ENCODE results near the gene FRMPD4.
"Not testable (repeated sequence)": the region's sequence is repeated elsewhere in the genome, so short reads cannot be mapped to it uniquely, and the experiment has no call there.

The FRMPD4 gene

GRCh38 chrX:12497832-12498591, 359.7 kb downstream of the FRMPD4 start:
- H3K9me3 ChIP-seq, result no peaks in the 10 kb centered on the region
- TF ChIP-seq CTCF (IDR thresholded peaks at IDR 0.05), result no peak
- no peak for DNase-seq
- no peaks in the 10 kb centered on the region for H3K27me3 ChIP-seq
- intact Hi-C loops (cut with DNase I; ENCODE audit: low total_unique reads), result no loop called here
- no peak overlapping the region for H3K4me3 ChIP-seq
- H3K4me1 ChIP-seq, result no peaks in the 10 kb centered on the region
- no peaks in the 10 kb centered on the region for H3K36me3 ChIP-seq
- H3K27ac ChIP-seq, result no peak overlapping the region

- H3K4me3 ChIP-seq, result no peak overlapping the region
- intact Hi-C loops (cut with DNase I; ENCODE audit: low total_unique reads), result no loop called here
- no peak overlapping the region for H3K27ac ChIP-seq
- no peaks in the 10 kb centered on the region for H3K36me3 ChIP-seq
- H3K9me3 ChIP-seq, result no peaks in the 10 kb centered on the region
- no peak for TF ChIP-seq CTCF (IDR thresholded peaks at IDR 0.05)
- no peaks in the 10 kb centered on the region for H3K27me3 ChIP-seq
- H3K4me1 ChIP-seq, result no peaks in the 10 kb centered on the region
- DNase-seq, result no peak
Observed at GRCh38 chrX:12505127-12505526, 366.9 kb downstream of the FRMPD4 start.

GRCh38 chrX:12515384-12515783, 377.1 kb downstream of the FRMPD4 start:
- peaks cover 0 to 23% (median 6%) of the 10 kb centered on the region in 3 donors for H3K9me3 ChIP-seq
- H3K36me3 ChIP-seq; H3K27ac ChIP-seq; intact Hi-C loops (cut with DNase I; ENCODE audit: low total_unique reads); H3K4me3 ChIP-seq; DNase-seq; H3K4me1 ChIP-seq; H3K27me3 ChIP-seq: not testable (repeated sequence)

- TF ChIP-seq CTCF (IDR thresholded peaks at IDR 0.05), result no peak
- no peaks in the 10 kb centered on the region for H3K36me3 ChIP-seq
- no peak for DNase-seq
- no peaks in the 10 kb centered on the region for H3K27me3 ChIP-seq
- intact Hi-C loops (cut with DNase I; ENCODE audit: low total_unique reads), result no loop called here
- H3K9me3 ChIP-seq, result no peaks in the 10 kb centered on the region
- H3K4me1 ChIP-seq, result no peaks in the 10 kb centered on the region
- H3K4me3 ChIP-seq, result no peak overlapping the region
- H3K27ac ChIP-seq, result no peak overlapping the region
Observed at GRCh38 chrX:12526306-12526705, 388.0 kb downstream of the FRMPD4 start.

GRCh38 chrX:12538096-12538495, 399.8 kb downstream of the FRMPD4 start:
- intact Hi-C loops (cut with DNase I; ENCODE audit: low total_unique reads); H3K27ac ChIP-seq; DNase-seq; H3K27me3 ChIP-seq; H3K4me1 ChIP-seq; H3K9me3 ChIP-seq; H3K4me3 ChIP-seq; H3K36me3 ChIP-seq: not testable (repeated sequence)

- H3K36me3 ChIP-seq; DNase-seq; H3K4me1 ChIP-seq; H3K27ac ChIP-seq; intact Hi-C loops (cut with DNase I; ENCODE audit: low total_unique reads); H3K4me3 ChIP-seq; H3K27me3 ChIP-seq; H3K9me3 ChIP-seq: not testable (repeated sequence)
Observed at GRCh38 chrX:12542251-12542650, 404.0 kb downstream of the FRMPD4 start.

- H3K27me3 ChIP-seq, result no peaks in the 10 kb centered on the region
- no peaks in the 10 kb centered on the region for H3K4me1 ChIP-seq
- no peaks in the 10 kb centered on the region for H3K36me3 ChIP-seq
- no peak for TF ChIP-seq CTCF (IDR thresholded peaks at IDR 0.05)
- H3K4me3 ChIP-seq, result no peak overlapping the region
- DNase-seq, result no peak
- H3K9me3 ChIP-seq, result no peaks in the 10 kb centered on the region
- H3K27ac ChIP-seq, result no peak overlapping the region
- intact Hi-C loops (cut with DNase I; ENCODE audit: low total_unique reads), result no loop called here
Observed at GRCh38 chrX:12548341-12548740, 410.1 kb downstream of the FRMPD4 start.
